Renal pelvis (tissue), 4 donors: ENCODE data around the gene HACL1. TPM values are rescaled to one million over a fixed set of nuclear protein-coding genes. Genes with fewer than 3 reads are reported as not detected.
"Not testable (repeated sequence)": the region's sequence is repeated elsewhere in the genome, so short reads cannot be mapped to it uniquely, and the experiment has no call there.

ENCODE experiments used
- DNase-seq: peaks from one replicate; pipeline ENCODE4 v3.0.0-alpha.2; 2013
- polyA plus RNA-seq, 3 donors: library from polyadenylated mRNA; unstranded; fragments of 120-200 nt; gene quantifications; one replicate each; pipeline ENCODE4 v1.2.1, GENCODE V29; 2013; ENCODE audit not compliant: insufficient read length in 3 of 3

The HACL1 gene
- polyA plus RNA-seq, 3 donors, result 19.4 to 25.9 (median 25.0) TPM

DNA sequence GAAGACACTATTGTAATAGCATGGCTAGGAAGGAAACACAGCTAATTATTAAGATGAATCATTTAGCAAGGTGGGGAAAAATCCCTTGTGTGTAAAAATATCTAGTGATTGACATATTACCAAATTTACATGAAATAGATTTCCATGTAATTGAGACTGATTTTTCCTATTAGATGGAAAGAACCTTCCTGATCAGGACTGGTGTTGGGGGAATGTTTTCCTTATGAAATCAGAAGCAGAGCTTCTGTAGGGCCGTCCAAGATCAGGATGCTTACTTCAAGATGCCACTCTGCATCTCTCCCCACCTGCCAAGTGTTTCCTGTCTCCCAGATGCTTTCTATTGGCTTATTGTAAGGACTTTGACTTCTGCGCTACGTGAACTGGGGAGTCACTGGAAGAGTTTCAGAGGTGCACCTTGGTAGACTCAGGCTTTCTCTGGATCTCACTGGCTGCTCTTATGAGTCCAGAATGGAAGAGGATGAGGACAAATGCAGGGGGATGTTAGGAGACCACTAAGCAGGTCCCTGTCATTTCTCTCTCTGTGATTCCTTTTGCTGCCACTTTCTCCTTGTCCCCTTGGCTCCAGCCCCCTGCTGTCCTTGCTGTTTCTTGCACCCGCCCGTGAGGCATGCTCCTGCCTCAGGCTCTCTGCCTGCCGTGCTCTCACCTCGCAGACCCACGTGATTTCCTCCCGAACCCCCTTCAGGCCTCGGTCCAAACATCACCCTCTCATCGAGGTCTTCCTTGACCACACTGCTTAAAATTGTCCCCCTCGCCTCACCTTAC, 30.2 kb upstream of the HACL1 start:
- DNase-seq, result no peak

DNA sequence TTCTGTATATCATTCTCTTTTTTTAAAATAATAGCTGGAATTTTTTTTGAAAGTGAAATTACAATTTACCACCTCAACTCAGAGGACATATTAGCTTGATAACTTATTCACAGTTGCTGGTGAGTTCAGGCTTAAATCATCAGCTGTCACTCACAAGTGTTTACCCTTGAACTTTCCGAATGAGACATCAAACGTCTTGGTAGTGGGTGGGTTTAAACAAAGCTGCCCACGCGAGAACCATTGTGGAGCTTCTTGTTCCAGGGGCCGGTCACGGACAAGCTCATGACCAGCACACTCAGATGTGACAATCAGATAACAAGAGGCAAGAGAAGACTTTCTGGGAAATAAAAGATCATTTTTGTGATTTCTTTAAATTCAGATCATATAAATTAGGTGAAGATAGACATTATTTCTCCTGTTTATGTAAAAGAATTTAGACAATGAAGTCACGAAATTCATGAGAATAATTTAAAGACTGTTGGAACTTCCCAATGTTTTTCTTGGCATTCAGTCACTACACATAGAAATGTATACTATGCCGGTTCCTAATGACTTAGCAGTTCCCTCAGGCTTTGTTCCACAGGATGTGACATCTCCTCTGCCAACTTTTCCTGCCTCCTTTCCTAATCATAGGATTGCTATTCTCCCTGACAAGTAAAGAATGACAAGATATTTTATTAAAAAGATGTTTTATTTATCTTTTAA, 29.4 kb upstream of the HACL1 start:
- peak; percentile 66 for DNase-seq

GRCh38 chr3:15629860-15630597, 28.7 kb upstream of the HACL1 start:
- peak; percentile 61 for DNase-seq

GRCh38 chr3:15628967-15629366, 27.6 kb upstream of the HACL1 start:
- DNase-seq, result no peak

DNA sequence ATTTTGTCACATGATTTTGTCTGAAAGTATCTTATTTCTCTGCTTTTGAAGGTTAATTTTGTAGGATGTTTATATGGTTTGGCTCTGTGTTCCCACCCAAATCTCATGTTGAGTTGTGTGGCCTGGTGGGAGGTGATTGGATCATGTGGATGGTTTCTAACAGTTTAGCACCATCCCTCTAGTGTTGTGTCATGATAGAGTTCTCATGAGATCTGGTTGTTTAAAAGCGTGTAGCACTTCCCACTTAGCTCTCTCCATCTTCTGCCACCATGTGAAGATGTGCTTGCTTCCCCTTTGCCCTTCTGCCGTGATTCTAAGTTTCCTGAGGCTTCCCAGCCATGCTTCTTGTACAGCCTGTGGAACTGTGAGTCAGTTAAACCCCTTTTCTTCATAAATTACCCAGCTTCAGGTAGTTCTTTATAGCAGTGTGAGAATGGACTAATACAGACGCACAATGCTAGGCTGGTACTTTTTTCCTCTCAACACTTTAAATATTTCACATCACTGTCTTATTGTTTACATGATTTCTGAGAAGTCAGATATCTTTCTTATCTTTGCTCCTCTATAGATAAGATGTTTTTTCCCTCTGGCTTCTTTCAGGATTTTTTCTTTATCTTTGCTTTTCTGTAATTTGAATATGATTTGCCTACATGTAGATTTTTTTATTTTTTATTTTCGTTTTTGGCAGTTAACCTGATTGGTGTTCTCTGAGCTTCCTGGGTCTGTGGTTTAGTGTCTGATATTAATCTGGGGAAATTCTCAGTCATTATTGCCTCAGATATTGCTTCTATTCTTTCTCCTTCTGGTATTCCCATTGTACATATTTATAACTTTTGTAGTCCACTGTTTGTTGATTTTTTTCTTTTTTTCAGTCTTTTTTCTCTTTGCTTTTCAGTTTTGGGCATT, 22.4 kb upstream of the HACL1 start:
- DNase-seq, result no peak

DNA sequence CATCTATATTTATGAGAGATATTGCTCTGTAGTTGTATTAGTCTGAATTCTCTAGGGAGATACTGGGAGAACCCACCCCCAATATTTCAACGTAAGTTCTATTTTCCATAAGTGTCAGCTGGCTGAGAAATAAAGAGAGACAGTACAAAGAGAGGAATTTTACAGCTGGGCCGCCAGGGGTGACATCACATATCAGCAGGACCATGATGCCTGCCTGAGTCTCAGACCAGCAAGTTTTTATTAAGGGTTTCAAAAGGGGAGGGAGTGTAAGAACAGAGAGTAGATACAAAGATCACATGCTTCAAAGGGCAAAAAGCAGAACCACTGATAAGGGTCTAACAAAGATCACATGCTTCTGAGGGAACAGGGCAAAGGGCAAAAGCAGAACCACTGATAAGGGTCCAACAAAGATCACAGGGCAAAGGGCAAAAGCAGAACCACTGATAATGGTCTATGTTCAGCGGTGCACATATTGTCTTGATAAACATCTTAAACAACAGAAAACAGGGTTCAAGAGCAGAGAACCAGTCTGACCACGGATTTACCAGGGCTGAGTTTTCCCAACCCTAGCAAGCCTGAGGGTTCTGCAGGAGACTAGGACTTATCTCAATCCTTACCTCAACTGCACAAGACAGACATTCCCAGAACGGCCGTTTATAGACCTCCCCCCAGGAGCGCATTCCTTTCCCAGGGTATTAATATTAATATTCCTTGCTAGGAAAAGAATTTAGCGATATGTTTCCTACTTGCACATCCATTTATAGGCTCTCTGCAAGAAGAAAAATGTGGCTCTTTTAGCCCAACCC, 18.5 kb upstream of the HACL1 start:
- not testable (repeated sequence) for DNase-seq

- no peak for DNase-seq
Measured at GRCh38 chr3:15616053-15616452, 14.7 kb upstream of the HACL1 start.

GRCh38 chr3:15614958-15615357, 13.6 kb upstream of the HACL1 start:
- DNase-seq, result no peak

DNA sequence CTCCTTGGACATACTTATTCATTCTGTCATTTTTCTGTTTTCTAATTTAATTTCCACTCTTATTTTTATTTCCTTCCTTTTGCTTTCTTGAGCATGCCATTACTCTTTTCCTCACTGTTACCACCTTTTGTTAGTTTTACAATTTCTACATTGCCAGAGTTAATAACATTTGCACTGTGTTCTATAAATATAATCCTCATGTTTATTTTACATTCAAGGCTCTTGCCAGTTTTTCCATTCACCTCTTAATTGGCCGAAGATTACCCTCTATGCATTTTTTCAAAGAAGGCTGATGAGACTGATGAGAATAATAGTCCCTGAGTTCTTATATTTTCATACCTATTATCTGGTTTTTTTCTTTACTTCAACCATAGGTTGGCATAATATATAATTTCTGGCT, 10.6 kb upstream of the HACL1 start:
- no peak for DNase-seq

- no peak for DNase-seq
Measured at GRCh38 chr3:15611018-15611417, 9.6 kb upstream of the HACL1 start.

DNA sequence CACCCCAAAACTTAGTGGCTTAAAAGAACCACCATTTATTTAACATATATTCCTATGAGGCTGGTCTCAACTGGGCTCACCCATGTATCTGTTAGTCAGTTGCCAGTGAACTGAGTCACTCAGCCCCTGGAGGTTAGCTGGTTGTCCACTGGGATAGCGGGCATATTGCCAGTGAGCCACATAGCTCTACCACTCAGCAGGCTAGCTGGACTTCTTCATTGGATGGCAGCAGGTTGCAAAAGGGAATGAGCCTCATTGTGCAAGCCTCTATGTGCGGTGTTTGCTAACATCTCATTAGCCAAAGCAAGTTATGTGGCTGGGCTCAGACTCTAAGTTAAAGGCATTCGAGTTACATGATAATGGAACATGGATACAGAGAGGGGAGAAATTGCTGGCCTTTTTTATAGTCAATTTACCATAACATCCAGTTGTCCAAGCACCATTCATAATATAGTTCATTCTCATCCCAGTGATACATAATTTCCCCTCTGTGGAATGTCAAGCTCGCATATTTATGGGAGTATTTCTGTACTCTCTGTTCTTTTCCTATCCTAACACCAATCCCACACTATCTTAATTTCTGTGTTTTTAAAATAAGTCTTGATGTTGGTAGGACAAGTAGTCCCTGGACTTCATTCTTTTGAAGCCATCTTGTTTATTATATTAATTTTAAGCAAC, 8.9 kb upstream of the HACL1 start:
- DNase-seq, result no peak

DNA sequence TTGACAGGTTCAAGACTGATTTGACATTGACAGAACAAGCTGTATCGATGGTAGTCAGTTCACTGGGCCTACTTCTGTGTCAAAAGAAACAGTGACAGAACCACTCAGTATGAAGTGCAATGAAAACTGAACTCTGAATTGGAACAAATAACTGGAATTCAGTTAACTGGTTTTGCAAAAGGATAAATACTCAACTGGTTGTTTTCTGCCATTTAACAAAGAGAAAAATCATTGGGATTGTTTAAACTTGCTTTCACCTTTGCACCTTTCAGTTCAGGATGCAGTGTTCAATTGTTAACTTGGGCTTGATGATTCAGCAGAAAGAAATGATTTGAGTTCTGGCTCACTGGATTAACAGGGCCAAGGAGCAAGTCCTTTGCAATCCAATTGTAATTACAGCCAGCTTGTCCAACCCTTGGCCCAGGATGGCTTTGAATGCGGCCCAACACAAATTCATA, 5.1 kb upstream of the HACL1 start:
- DNase-seq, result peak; percentile 20

DNA sequence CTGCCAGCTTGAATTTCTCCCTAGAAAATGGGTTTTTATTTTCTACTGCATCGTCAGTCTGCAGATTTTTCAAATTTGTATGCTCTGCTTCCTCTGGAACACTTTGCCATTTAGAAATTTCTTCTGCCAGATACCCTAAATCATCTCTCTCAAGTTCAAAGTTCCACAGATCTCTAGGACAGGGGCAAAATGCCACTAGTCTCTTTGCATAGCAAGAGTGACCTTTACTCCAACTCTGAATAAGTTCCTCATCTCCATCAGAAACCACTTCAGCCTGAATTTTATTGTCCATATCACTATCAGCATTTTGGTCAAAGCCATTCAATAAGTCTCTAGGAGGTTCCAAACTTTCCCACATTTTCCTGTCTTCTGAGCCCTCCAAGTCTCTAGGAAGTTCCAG, 3.2 kb upstream of the HACL1 start:
- not testable (repeated sequence) for DNase-seq

- DNase-seq, result not testable (repeated sequence)
Measured at GRCh38 chr3:15602816-15603215, 1.4 kb upstream of the HACL1 start.

DNA sequence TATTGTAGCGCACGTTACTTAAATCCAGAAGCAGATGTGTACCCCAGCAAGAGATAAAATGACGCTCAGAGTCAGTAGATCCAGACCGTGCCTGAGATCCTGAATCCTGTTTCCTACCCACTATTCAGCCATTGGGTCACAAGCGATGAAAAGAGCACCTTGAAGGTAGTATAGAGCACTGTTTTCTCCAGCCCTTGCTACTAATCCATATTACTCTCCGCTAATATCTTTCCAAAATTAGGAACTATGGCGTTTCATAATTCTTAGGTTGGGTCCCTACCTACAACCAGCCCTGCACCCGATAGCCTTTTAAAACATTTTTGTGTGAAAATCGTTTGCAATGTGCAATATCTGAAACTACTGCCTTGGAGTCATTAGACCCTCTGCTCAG, 772 bp upstream of the HACL1 start:
- DNase-seq, result no peak

DNA sequence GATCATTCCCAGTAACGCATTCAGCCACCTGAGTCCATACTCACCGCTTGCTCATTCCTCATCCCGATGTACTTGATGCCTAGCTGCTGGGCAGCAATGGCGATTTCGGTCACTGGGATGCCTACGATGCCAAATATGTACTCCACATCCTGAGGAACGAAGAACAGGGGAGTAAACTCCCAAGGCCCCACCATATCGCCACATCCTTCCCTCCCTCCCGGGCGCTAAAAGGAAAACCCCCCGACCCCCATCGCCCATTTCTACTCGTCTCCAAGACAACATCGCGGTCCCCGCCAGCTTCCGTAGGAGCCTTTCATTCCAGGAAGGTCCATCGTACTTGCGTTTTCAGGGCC, 347 bp downstream of the HACL1 start:
- DNase-seq, result no peak

DNA sequence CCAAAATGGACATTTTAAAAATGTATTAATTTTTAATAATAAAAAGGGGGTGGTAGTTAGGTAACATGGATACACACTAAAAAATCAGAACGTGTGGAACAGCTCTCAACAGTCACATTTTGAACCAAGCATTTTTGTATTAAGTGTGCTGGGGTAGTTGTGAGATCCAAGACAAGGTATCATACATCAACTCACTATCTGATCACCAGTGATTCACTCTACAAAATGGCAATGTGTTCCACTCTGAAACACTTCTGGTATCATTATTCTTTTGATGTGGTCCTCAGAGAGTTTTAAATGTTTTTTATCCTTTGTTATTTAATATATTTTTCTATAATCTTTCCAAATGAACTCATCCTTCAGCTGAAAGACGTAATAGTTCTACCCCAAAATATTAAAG, 5.4 kb downstream of the HACL1 start:
- no peak for DNase-seq

DNA sequence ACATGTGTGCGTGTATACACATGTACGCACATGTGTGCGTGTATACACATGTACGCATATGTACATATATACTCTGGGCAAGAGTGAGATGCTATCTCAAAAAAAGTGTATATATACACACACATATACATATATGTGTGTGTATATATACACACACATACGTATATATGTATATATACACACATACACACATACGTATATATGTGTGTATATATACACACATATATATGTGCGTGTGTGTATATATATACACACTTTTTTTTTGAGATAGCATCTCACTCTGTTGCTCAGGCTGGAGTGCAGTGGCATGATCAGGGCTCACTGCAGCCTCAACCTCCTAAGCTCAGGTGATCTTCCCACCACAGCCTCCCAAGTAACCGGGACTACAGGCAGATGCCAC, 8.4 kb downstream of the HACL1 start:
- DNase-seq, result no peak

GRCh38 chr3:15591928-15592327, 9.4 kb downstream of the HACL1 start:
- DNase-seq, result no peak

- no peak for DNase-seq
Measured at GRCh38 chr3:15591242-15591641, 10.1 kb downstream of the HACL1 start.
